ENCODE measurements around the gene ASB1. TPM values are rescaled to one million over a fixed set of nuclear protein-coding genes. Genes with fewer than 3 reads are reported as not detected.

The ASB1 gene
- total RNA-seq, 1 experiment from 2014 or later = 46.0 TPM

DNA sequence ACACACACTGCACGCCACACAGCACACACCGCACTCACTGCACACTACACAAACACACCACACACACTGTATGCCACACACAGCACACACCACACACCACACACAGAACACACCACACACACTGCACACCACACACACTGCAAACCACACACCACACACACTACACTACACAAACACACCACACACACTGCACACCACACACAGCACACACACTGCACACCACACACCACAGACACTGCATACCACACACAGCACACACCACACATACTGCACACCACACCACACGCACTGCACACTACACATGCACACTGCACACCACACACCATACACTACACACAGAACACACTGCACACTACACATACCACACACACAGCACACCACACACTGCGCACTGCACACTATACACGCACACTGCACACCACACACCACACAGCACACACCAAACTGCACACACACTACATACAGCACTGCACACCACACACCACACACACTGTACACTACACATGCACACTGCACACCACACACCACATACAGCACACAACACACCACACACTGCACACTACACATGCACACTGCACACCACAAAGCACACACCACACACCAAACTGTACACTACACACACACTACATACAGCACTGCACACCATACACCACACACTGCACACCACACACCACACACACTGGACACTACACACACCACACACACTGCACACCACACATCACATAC lies 59.6 kb downstream of the ASB1 start:
- H2AK5ac ChIP-seq (ENCODE audit: insufficient read length, low read length) = no peak overlapping the region
- Mint-ChIP-seq H3K9me3 (no peaks in the 10 kb centered on the region), H3K27me3 (ENCODE audit: low read depth) (peaks cover 4% of the 10 kb centered on the region; the same call in 1 of the 2 replicates), H3K27ac (no peak overlapping the region), H3K4me1 (peaks cover 2 to 7% of the 10 kb centered on the region in 2 experiments; a peak in 3 of 4 replicates), H3K36me3 (ENCODE audit: insufficient read depth in 1 of 3, low read depth in 3 of 3) (no peaks in the 10 kb centered on the region), H3K4me3 (no peak overlapping the region)
- H3K9ac ChIP-seq (ENCODE audit: extremely low read depth, insufficient read length, low read length) = no peak overlapping the region
- H3K23me2 ChIP-seq (ENCODE audit: insufficient read length, low read depth, low read length, poor library complexity, severe bottlenecking) = no peaks in the 10 kb centered on the region
- H4K5ac ChIP-seq (ENCODE audit: insufficient read length, low read depth, low read length) = peak overlapping the region; percentile 33
- no peak overlapping the region for H3T11ph ChIP-seq (ENCODE audit: low read length)
- H3K23ac ChIP-seq (ENCODE audit: insufficient read length, low read depth, low read length) = no peak overlapping the region
- no peaks in the 10 kb centered on the region for H4K20me1 ChIP-seq (ENCODE audit: control insufficient read depth, insufficient read depth, insufficient read length)
- no peak overlapping the region for H3K18ac ChIP-seq (ENCODE audit: insufficient read length, low read depth, low read length)
- TF ChIP-seq, protein P1, sequence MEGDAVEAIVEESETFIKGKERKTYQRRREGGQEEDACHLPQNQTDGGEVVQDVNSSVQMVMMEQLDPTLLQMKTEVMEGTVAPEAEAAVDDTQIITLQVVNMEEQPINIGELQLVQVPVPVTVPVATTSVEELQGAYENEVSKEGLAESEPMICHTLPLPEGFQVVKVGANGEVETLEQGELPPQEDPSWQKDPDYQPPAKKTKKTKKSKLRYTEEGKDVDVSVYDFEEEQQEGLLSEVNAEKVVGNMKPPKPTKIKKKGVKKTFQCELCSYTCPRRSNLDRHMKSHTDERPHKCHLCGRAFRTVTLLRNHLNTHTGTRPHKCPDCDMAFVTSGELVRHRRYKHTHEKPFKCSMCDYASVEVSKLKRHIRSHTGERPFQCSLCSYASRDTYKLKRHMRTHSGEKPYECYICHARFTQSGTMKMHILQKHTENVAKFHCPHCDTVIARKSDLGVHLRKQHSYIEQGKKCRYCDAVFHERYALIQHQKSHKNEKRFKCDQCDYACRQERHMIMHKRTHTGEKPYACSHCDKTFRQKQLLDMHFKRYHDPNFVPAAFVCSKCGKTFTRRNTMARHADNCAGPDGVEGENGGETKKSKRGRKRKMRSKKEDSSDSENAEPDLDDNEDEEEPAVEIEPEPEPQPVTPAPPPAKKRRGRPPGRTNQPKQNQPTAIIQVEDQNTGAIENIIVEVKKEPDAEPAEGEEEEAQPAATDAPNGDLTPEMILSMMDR (conservative IDR thresholded peaks at IDR 0.05) = no peak
- H3K4ac ChIP-seq (ENCODE audit: low read depth, low read length) = no peak overlapping the region
- H3K4me2 ChIP-seq (ENCODE audit: insufficient read depth, insufficient read length, low read length) = no peak overlapping the region
- no peak overlapping the region for H2BK5ac ChIP-seq (ENCODE audit: insufficient read length, low read length)
- H2BK120ac ChIP-seq (ENCODE audit: low read depth, low read length, poor library complexity, severe bottlenecking) = no peak overlapping the region
- no peaks in the 10 kb centered on the region for H3K4me1 ChIP-seq (ENCODE audit: insufficient read depth, low read length)
- no peak overlapping the region for H3K56ac ChIP-seq (ENCODE audit: insufficient read length, low read depth, low read length)
- WGBS (ENCODE audit: extremely low coverage, insufficient read length, low lambda C conversion rate) = no CpG with 5 or more reads among the region's 5 CpGs
- H3K79me1 ChIP-seq (ENCODE audit: insufficient read depth, low read depth, low read length, poor library complexity, severe bottlenecking) = no peaks in the 10 kb centered on the region
- H3K14ac ChIP-seq (ENCODE audit: insufficient read depth, low read length) = no peak overlapping the region
- no peak overlapping the region for H3K27ac ChIP-seq (ENCODE audit: insufficient read length, low read depth, low read length)
- H4K91ac ChIP-seq (ENCODE audit: insufficient read length, low read depth, low read length) = no peak overlapping the region
- no peak overlapping the region for H2BK12ac ChIP-seq (ENCODE audit: insufficient read length, low read depth, low read length)
- peaks cover 11% of the 10 kb centered on the region for H3K9me3 ChIP-seq (ENCODE audit: control insufficient read depth, low read depth, low read length)
- no peak overlapping the region for H2BK15ac ChIP-seq (ENCODE audit: low read depth, low read length)
- H3K27me3 ChIP-seq (ENCODE audit: insufficient read depth, low read length) = no peaks in the 10 kb centered on the region
- H2AFZ ChIP-seq (ENCODE audit: low read length) = no peak overlapping the region
- no peak overlapping the region for H2BK20ac ChIP-seq (ENCODE audit: low read depth, low read length, poor library complexity, severe bottlenecking)
- peak overlapping the region; percentile 29 for H4K8ac ChIP-seq (replicated peaks; ENCODE audit: insufficient read length, low read depth, low read length)
- H3K79me2 ChIP-seq (ENCODE audit: insufficient read depth, low read length) = no peaks in the 10 kb centered on the region
- DNase-seq = peak; percentile 17
